HEK293 (cell line): ENCODE results near the gene PHF13.

Source experiments
- SCRT2 ChIP-seq: fragments of 450-650 bp; formaldehyde crosslinking; IDR thresholded peaks from 2 replicates; pipeline ENCODE4 v1.5.1; 2016; ENCODE audit warnings: missing biosample characterization, missing genetic modification characterization
- ZNF776 ChIP-seq: fragments of 450-650 bp; formaldehyde crosslinking; IDR thresholded peaks from 2 replicates; pipeline ENCODE4 v1.5.0; 2017; ENCODE audit warnings: missing biosample characterization, missing genetic modification characterization, borderline replicate concordance
- ZNF777 ChIP-seq: fragments of 450-650 bp; formaldehyde crosslinking; IDR thresholded peaks from 2 replicates; pipeline ENCODE4 v1.5.1; 2017; ENCODE audit warnings: missing biosample characterization, missing genetic modification characterization, borderline replicate concordance
- ZNF785 ChIP-seq: fragments of 450-650 bp; formaldehyde crosslinking; IDR thresholded peaks from 2 replicates; pipeline ENCODE4 v1.5.1; 2016; ENCODE audit warnings: missing biosample characterization, missing genetic modification characterization
- TF ChIP-seq, protein P1 (sequence below): sonication (generic); formaldehyde crosslinking; IDR thresholded peaks from 2 replicates; pipeline ENCODE4 v1.8.1; 2022; ENCODE audit warnings: mild to moderate bottlenecking, moderate library complexity, missing genetic modification reagents
- TF ChIP-seq, protein P2 (sequence below): fragments of 450-650 bp; formaldehyde crosslinking; IDR thresholded peaks from 2 replicates; pipeline ENCODE4 v1.5.1; 2016; ENCODE audit warnings: missing biosample characterization, missing genetic modification characterization
- TF ChIP-seq, protein P3 (sequence below): fragments of 450-650 bp; formaldehyde crosslinking; IDR thresholded peaks from 2 replicates; pipeline ENCODE4 v1.5.1; 2016; ENCODE audit warnings: missing biosample characterization, missing genetic modification characterization

DNA sequence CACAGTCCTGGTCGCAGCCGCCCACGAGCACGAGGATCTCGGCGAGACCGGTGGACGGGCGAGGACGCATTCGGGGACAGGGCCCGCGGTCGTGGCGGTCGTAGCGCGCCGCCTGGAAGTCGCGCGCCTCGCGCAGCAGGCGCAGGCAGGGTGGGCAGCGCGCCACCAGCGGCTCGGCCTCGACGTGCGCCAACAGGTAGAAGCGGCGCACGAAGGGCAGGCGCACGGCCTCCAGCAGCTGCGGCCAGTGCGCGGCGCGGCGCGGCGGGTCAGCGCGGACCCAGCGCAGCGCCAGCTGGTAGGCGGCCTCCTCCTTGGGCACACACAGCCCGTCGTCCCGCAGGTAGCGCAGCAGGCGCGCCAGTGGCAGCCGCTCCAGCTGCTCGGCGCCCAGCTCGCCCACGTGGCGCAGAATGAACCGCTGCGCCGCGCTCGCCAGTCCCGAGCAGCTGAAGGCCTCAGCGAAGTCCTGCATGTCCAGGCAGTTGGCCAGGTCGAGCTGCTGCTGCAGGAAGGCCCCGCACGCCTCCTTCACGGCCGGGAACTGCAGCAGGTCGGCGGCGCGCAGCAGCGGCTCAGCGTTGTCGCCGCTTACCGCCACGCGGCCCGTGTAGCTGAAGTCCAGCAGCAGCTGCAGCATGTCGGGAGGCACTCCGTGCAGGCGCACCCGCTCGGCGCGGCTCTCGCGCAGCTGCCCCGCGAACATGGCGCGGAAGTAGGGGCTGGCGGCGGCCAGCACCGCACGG lies 11.4 kb upstream of the PHF13 start:
- TF ChIP-seq, protein P1, sequence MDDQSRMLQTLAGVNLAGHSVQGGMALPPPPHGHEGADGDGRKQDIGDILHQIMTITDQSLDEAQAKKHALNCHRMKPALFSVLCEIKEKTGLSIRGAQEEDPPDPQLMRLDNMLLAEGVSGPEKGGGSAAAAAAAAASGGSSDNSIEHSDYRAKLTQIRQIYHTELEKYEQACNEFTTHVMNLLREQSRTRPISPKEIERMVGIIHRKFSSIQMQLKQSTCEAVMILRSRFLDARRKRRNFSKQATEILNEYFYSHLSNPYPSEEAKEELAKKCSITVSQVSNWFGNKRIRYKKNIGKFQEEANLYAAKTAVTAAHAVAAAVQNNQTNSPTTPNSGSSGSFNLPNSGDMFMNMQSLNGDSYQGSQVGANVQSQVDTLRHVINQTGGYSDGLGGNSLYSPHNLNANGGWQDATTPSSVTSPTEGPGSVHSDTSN = no peak; the same call in 1 of the 2 replicates
- TF ChIP-seq ZNF777 (tag by site-specific recombination) (no peak), ZNF785 (tag by site-specific recombination) (no peak), SCRT2 (tag by site-specific recombination) (peak; percentile 69), ZNF776 (tag by site-specific recombination) (no peak)
- TF ChIP-seq, protein P2, sequence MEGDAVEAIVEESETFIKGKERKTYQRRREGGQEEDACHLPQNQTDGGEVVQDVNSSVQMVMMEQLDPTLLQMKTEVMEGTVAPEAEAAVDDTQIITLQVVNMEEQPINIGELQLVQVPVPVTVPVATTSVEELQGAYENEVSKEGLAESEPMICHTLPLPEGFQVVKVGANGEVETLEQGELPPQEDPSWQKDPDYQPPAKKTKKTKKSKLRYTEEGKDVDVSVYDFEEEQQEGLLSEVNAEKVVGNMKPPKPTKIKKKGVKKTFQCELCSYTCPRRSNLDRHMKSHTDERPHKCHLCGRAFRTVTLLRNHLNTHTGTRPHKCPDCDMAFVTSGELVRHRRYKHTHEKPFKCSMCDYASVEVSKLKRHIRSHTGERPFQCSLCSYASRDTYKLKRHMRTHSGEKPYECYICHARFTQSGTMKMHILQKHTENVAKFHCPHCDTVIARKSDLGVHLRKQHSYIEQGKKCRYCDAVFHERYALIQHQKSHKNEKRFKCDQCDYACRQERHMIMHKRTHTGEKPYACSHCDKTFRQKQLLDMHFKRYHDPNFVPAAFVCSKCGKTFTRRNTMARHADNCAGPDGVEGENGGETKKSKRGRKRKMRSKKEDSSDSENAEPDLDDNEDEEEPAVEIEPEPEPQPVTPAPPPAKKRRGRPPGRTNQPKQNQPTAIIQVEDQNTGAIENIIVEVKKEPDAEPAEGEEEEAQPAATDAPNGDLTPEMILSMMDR = 0 out of 2 replicates have a peak, but pooled peaks have one; percentile 24
- TF ChIP-seq, protein P3, sequence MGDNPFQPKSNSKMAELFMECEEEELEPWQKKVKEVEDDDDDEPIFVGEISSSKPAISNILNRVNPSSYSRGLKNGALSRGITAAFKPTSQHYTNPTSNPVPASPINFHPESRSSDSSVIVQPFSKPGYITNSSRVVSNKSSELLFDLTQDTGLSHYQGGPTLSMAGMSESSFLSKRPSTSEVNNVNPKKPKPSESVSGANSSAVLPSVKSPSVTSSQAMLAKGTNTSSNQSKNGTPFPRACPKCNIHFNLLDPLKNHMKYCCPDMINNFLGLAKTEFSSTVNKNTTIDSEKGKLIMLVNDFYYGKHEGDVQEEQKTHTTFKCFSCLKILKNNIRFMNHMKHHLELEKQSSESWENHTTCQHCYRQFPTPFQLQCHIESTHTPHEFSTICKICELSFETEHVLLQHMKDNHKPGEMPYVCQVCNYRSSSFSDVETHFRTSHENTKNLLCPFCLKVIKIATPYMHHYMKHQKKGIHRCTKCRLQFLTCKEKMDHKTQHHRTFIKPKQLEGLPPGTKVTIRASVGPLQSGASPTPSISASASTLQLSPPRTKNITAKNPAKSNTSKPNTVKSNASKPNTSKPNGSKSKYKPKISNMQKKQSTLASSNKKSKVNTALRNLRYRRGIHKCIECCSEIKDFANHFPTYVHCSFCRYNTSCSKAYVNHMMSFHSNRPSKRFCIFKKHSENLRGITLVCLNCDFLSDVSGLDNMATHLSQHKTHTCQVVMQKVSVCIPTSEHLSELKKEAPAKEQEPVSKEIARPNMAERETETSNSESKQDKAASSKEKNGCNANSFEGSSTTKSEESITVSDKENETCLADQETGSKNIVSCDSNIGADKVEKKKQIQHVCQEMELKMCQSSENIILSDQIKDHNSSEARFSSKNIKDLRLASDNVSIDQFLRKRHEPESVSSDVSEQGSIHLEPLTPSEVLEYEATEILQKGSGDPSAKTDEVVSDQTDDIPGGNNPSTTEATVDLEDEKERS = no peak
